Measurements from ENCODE around the gene MAP3K3. TPM values are rescaled to one million over a fixed set of nuclear protein-coding genes. Genes with fewer than 3 reads are reported as not detected.
A peak's percentile ranks its signal among the peaks of the same experiment; 100 is the strongest.

Gene MAP3K3
- total RNA-seq, 1 experiment from 2014 or later, result 24.3 TPM

- H3K4me1 ChIP-seq (ENCODE audit: insufficient read depth, low read length), result no peaks in the 10 kb centered on the region
- H3K27ac ChIP-seq (ENCODE audit: insufficient read length, low read depth, low read length), result no peak overlapping the region
- no peak overlapping the region for H3K4me3 Mint-ChIP-seq
- H4K20me1 ChIP-seq (ENCODE audit: control insufficient read depth, insufficient read depth, insufficient read length), result no peaks in the 10 kb centered on the region
- no peak overlapping the region for H2BK20ac ChIP-seq (ENCODE audit: low read depth, low read length, poor library complexity, severe bottlenecking)
- no peak overlapping the region for H3K9ac ChIP-seq (ENCODE audit: extremely low read depth, insufficient read length, low read length)
- no peaks in the 10 kb centered on the region for H3K79me2 ChIP-seq (ENCODE audit: insufficient read depth, low read length)
- no peaks in the 10 kb centered on the region for H3K23me2 ChIP-seq (ENCODE audit: insufficient read length, low read depth, low read length, poor library complexity, severe bottlenecking)
- no peak overlapping the region for H4K91ac ChIP-seq (ENCODE audit: insufficient read length, low read depth, low read length)
- no peak overlapping the region for H2AK5ac ChIP-seq (ENCODE audit: insufficient read length, low read length)
- TF ChIP-seq CTCF (conservative IDR thresholded peaks at IDR 0.05), result no peak
- H4K8ac ChIP-seq (replicated peaks; ENCODE audit: insufficient read length, low read depth, low read length), result no peak overlapping the region
- H4K5ac ChIP-seq (ENCODE audit: insufficient read length, low read depth, low read length), result no peak overlapping the region
- no peak overlapping the region for H3K18ac ChIP-seq (ENCODE audit: insufficient read length, low read depth, low read length)
- H3K27ac Mint-ChIP-seq, result peak overlapping the region in 1 of 3 experiments; percentile 62; a peak in 2 of 7 replicates
- no peak overlapping the region for H2BK5ac ChIP-seq (ENCODE audit: insufficient read length, low read length)
- no peak overlapping the region for H2BK15ac ChIP-seq (ENCODE audit: low read depth, low read length)
- DNase-seq, result no peak
- H3K9me3 ChIP-seq (ENCODE audit: control insufficient read depth, low read depth, low read length), result no peaks in the 10 kb centered on the region
- H3T11ph ChIP-seq (ENCODE audit: low read length), result no peak overlapping the region
- H3K14ac ChIP-seq (ENCODE audit: insufficient read depth, low read length), result no peak overlapping the region
- H3K79me1 ChIP-seq (ENCODE audit: insufficient read depth, low read depth, low read length, poor library complexity, severe bottlenecking), result no peaks in the 10 kb centered on the region
- H3K27me3 Mint-ChIP-seq (ENCODE audit: low read depth), result no peaks in the 10 kb centered on the region
- H2BK120ac ChIP-seq (ENCODE audit: low read depth, low read length, poor library complexity, severe bottlenecking), result no peak overlapping the region
- no peaks in the 10 kb centered on the region for H3K27me3 ChIP-seq (ENCODE audit: insufficient read depth, low read length)
- no peak overlapping the region for H3K23ac ChIP-seq (ENCODE audit: insufficient read length, low read depth, low read length)
- no peak overlapping the region for H3K4ac ChIP-seq (ENCODE audit: low read depth, low read length)
- H3K56ac ChIP-seq (ENCODE audit: insufficient read length, low read depth, low read length), result no peak overlapping the region
- H2AFZ ChIP-seq (ENCODE audit: low read length), result no peak overlapping the region
- peaks cover 1 to 5% of the 10 kb centered on the region in 2 experiments for H3K4me1 Mint-ChIP-seq
- H3K9me3 Mint-ChIP-seq, result no peaks in the 10 kb centered on the region
- WGBS (ENCODE audit: extremely low coverage, insufficient read length, low lambda C conversion rate), result no CpG with 5 or more reads among the region's 3 CpGs
- H3K4me2 ChIP-seq (ENCODE audit: insufficient read depth, insufficient read length, low read length), result no peak overlapping the region
- peaks cover 8 to 22% (median 16%) of the 10 kb centered on the region in 3 experiments; a peak in 6 of 7 replicates for H3K36me3 Mint-ChIP-seq (ENCODE audit: insufficient read depth in 1 of 3, low read depth in 3 of 3)
- H2BK12ac ChIP-seq (ENCODE audit: insufficient read length, low read depth, low read length), result no peak overlapping the region
Observed at GRCh38 chr17:63595132-63595531, 27.1 kb upstream of the MAP3K3 start.
